ENCODE results near the gene NPAS3. TPM values are rescaled to one million over a fixed set of nuclear protein-coding genes. Genes with fewer than 3 reads are reported as not detected.

The NPAS3 gene
- total RNA-seq, 6 experiments from 2014 or later = 0.11 to 0.83 (median 0.21) TPM; not detected in 2

- no peak overlapping the region for H3K4me3 ChIP-seq
- TF ChIP-seq CTCF (IDR thresholded peaks at IDR 0.05) = no peak
- no peak for TF ChIP-seq POLR2A (IDR thresholded peaks at IDR 0.05)
- DNase-seq (no peak), ATAC-seq (no peak)
- no peaks in the 10 kb centered on the region for H3K27me3 ChIP-seq
- H3K9me3 ChIP-seq = no peaks in the 10 kb centered on the region
- intact Hi-C loops (cut with DNase I) = no loop called here
- H3K4me1 ChIP-seq = no peaks in the 10 kb centered on the region
- WGBS (ENCODE audit: insufficient coverage, low coverage, low lambda C conversion rate, missing lambda C conversion rate) = 56% methylated on average over 5 of the region's 11 CpGs
- no peak overlapping the region for H3K27ac ChIP-seq
- no peaks in the 10 kb centered on the region for H3K36me3 ChIP-seq
Observed at GRCh38 chr14:33282331-33283230, 343.9 kb downstream of the NPAS3 start.

- Histone ChIP-seq H3K27me3 (no peaks in the 10 kb centered on the region), H3K27ac (no peak overlapping the region), H3K4me3 (no peak overlapping the region), H3K9me3 (no peaks in the 10 kb centered on the region), H3K36me3 (no peaks in the 10 kb centered on the region), H3K4me1 (no peaks in the 10 kb centered on the region)
- WGBS (ENCODE audit: insufficient coverage, low coverage, low lambda C conversion rate, missing lambda C conversion rate) = 69% methylated on average over 5 of the region's 5 CpGs
- no peak for DNase-seq
- intact Hi-C loops (cut with DNase I) = no loop called here
- no peak for TF ChIP-seq POLR2A (IDR thresholded peaks at IDR 0.05)
- no peak for TF ChIP-seq CTCF (IDR thresholded peaks at IDR 0.05)
- ATAC-seq = no peak
Observed at GRCh38 chr14:33285902-33286700, 347.4 kb downstream of the NPAS3 start.

- H3K27ac ChIP-seq = no peak overlapping the region
- ATAC-seq (no peak), DNase-seq (no peak)
- H3K4me3 ChIP-seq = no peak overlapping the region
- intact Hi-C loops (cut with DNase I) = no loop called here
- H3K36me3 ChIP-seq = no peaks in the 10 kb centered on the region
- WGBS (ENCODE audit: insufficient coverage, low coverage, low lambda C conversion rate, missing lambda C conversion rate) = 49% methylated on average over 6 of the region's 6 CpGs
- H3K9me3 ChIP-seq = no peaks in the 10 kb centered on the region
- no peak for TF ChIP-seq CTCF (IDR thresholded peaks at IDR 0.05)
- no peak for TF ChIP-seq POLR2A (IDR thresholded peaks at IDR 0.05)
- H3K27me3 ChIP-seq = no peaks in the 10 kb centered on the region
- no peaks in the 10 kb centered on the region for H3K4me1 ChIP-seq
Observed at GRCh38 chr14:33287189-33287588, 348.5 kb downstream of the NPAS3 start.

- intact Hi-C loops (cut with DNase I) = no loop called here
- 48% methylated on average over 4 of the region's 4 CpGs for WGBS (ENCODE audit: insufficient coverage, low coverage, low lambda C conversion rate, missing lambda C conversion rate)
- DNase-seq = no peak
- H3K9me3 ChIP-seq = no peaks in the 10 kb centered on the region
- no peaks in the 10 kb centered on the region for H3K4me1 ChIP-seq
- no peaks in the 10 kb centered on the region for H3K27me3 ChIP-seq
- no peak overlapping the region for H3K4me3 ChIP-seq
- no peak for TF ChIP-seq CTCF (IDR thresholded peaks at IDR 0.05)
- TF ChIP-seq POLR2A (IDR thresholded peaks at IDR 0.05) = no peak
- ATAC-seq = no peak
- no peaks in the 10 kb centered on the region for H3K36me3 ChIP-seq
- no peak overlapping the region for H3K27ac ChIP-seq
Observed at GRCh38 chr14:33290641-33291040, 352.0 kb downstream of the NPAS3 start.
